PFSK-1 (cell line): ENCODE data around the gene AP5Z1.

ENCODE experiments used
- FOXP2 ChIP-seq: optimal IDR thresholded peaks from 2 replicates; pipeline ENCODE3; 2011; ENCODE audit warnings: borderline replicate concordance, control low read depth, inconsistent platforms; ENCODE audit not compliant: insufficient read depth; ENCODE audit errors: extremely low read length, extremely low read depth
- POLR2AphosphoS5 ChIP-seq: IDR thresholded peaks from 2 replicates; pipeline ENCODE4 v1.6.1; 2012; ENCODE audit warnings: low read depth, mild to moderate bottlenecking, control low read depth, low read length, moderate library complexity
- REST ChIP-seq, 2 experiments: IDR thresholded peaks; 2 replicates each; pipeline versions ENCODE4 v1.6.1 to v1.8.0; 2011 to 2012; ENCODE audit warnings: low read depth in 2 of 2, low read length in 2 of 2, control low read depth in 1 of 2, inconsistent platforms in 1 of 2, mild to moderate bottlenecking in 1 of 2, moderate library complexity in 1 of 2; ENCODE audit not compliant: insufficient read depth in 1 of 2
- SIN3A ChIP-seq: IDR thresholded peaks from 2 replicates; pipeline ENCODE4 v1.6.1; 2012; ENCODE audit warnings: mild to moderate bottlenecking, low read length, moderate library complexity, borderline replicate concordance; ENCODE audit not compliant: insufficient read depth
- TAF1 ChIP-seq: IDR thresholded peaks from 2 replicates; pipeline ENCODE4 v1.6.1; 2012; ENCODE audit warnings: low read length, control low read depth, borderline replicate concordance; ENCODE audit not compliant: insufficient read depth

Gene AP5Z1

GRCh38 chr7:4745971-4746919 lies 29.2 kb upstream of the AP5Z1 start:
- TF ChIP-seq TAF1 (no peak), SIN3A (no peak), REST (IDR thresholded peaks at IDR 0.05; ENCODE audit: insufficient read depth in 1 of 2, low read depth in 2 of 2, low read length in 2 of 2) (no peak), FOXP2 (no peak), POLR2AphosphoS5 (no peak)

- no peak for TF ChIP-seq TAF1
- TF ChIP-seq POLR2AphosphoS5, result no peak
- no peak for TF ChIP-seq FOXP2
- no peak for TF ChIP-seq SIN3A
- TF ChIP-seq REST (IDR thresholded peaks at IDR 0.05; ENCODE audit: insufficient read depth in 1 of 2, low read depth in 2 of 2, low read length in 2 of 2), result no peak
Measured at GRCh38 chr7:4747013-4747412, 28.4 kb upstream of the AP5Z1 start.

- no peak for TF ChIP-seq REST (IDR thresholded peaks at IDR 0.05; ENCODE audit: insufficient read depth in 1 of 2, low read depth in 2 of 2, low read length in 2 of 2)
Measured at GRCh38 chr7:4747746-4748145, 27.7 kb upstream of the AP5Z1 start.

GRCh38 chr7:4748231-4748681 lies 27.2 kb upstream of the AP5Z1 start:
- TF ChIP-seq REST (IDR thresholded peaks at IDR 0.05; ENCODE audit: insufficient read depth in 1 of 2, low read depth in 2 of 2, low read length in 2 of 2) (no peak), SIN3A (no peak), FOXP2 (no peak), POLR2AphosphoS5 (no peak), TAF1 (no peak)

GRCh38 chr7:4749363-4749762 lies 26.1 kb upstream of the AP5Z1 start:
- TF ChIP-seq FOXP2, result no peak
- TF ChIP-seq POLR2AphosphoS5, result no peak
- no peak for TF ChIP-seq TAF1
- TF ChIP-seq SIN3A, result no peak
